GM19238 (cell line): Measurements from ENCODE around the gene ASCC3.
"Not testable (repeated sequence)": the region's sequence is repeated elsewhere in the genome, so short reads cannot be mapped to it uniquely, and the experiment has no call there.

Source experiments
- DNase-seq: peaks from one replicate; pipeline ENCODE4 v3.0.0; 2011; ENCODE audit warnings: low spot score; ENCODE audit not compliant: insufficient read length

Gene ASCC3

DNA sequence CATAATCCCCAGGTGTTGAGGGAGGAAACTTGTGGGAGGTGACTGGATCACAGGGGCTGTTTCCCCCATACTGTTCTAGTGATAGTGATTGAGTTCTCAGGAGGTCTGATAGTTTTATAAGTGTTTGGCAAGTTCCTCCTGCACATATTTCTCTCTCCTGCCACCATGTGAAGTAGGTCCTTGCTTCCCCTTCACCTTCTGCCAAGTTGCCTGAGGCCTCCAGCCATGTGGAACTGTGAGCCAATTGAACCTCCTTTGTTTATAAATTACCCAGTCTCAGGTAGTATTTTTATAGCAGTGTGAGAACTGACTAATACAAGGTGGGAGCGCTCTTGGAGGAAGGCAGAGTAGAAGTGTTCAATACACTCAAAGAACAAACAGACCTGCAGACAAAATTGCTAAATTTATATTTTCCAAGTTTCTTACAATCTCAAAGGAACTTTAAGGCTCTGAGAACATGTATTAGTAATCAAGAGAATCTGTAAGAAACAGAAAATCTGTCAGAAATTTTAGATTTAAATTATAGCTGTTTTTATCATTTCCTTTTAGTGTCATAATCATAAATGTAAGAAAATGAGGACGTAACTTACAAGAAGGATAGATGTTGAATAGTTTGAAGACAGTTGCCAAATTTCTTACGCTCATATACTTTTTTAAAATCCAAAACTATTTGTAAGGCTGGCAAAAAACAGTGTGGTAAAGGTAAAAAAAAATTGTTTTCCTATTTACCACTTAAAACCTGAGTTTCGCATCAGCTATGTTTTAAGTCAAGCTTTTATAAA lies 77.7 kb downstream of the ASCC3 start:
- no peak for DNase-seq

DNA sequence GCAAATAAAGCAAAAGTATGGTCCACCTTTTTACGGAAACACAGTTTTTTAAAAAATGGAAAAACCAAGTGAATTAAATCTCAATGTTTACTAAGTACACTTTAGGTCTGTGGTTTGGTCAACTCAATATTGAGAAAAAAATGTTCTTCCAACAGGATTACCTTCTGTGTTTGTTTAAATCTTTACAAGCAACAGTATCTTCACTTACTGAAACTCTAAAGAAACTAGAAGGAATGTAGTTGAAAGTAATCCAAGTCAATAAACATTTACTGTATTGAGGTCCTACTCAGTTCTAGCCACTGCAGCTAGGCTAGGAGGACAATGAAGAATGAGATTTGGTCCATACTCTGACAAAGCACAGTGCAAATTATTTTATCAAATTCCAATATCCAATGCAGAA lies 80.1 kb downstream of the ASCC3 start:
- no peak for DNase-seq

DNA sequence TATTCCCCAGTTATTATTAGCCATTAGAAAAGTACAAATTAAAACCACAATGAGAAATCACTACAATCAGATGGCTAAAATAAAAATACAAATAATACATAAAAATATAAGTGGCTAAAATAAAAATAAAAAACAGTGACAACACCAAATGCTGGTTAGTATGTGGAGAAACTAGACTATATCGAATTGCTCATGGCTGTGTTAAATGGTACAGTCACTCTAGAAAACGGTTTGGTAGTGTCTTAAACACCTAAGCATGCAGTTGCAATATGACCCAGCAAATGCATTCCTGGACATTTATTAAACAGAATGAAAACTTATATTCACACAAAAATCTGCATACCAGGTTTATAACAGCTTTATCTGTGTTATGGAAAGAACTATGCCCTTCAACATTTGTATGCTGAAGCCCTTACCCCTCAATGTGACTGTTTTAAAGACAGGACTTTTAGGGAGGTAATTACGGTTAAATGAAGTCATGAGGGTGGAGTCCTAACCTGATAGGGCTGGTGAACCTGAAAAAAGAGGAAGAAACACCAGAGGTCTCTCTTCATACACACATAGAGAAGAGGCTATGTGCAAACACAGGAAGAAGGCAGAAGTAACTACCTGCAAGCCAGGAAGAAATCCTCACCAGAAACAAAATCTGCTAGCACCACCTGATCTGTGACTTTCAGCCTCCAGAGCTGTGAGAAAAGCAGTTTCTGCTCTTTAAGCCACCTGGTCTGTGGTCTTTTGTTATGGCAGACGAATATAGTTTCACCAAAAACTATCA lies 84.9 kb downstream of the ASCC3 start:
- no peak for DNase-seq

GRCh38 chr6:100790084-100790483 lies 91.0 kb downstream of the ASCC3 start:
- no peak for DNase-seq

GRCh38 chr6:100785982-100786381 lies 95.1 kb downstream of the ASCC3 start:
- no peak for DNase-seq

DNA sequence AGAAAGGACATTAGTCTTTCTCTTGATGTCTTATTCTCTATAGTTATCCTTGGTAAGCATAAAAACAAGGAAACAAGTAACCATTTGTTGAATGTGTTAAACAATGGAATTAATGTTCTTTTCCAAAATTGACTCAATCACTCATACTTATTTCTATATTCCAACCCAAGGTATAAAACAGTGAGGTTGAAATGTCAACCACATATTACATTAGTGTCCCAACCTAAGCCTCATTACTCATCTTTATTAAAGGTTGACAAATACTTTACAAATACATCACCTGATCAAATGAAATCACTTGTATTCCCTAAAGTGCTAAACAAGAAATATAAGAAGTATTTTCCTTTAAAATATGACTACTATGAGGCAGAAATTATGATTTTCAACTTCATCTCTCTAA lies 100.5 kb downstream of the ASCC3 start:
- DNase-seq, result no peak

DNA sequence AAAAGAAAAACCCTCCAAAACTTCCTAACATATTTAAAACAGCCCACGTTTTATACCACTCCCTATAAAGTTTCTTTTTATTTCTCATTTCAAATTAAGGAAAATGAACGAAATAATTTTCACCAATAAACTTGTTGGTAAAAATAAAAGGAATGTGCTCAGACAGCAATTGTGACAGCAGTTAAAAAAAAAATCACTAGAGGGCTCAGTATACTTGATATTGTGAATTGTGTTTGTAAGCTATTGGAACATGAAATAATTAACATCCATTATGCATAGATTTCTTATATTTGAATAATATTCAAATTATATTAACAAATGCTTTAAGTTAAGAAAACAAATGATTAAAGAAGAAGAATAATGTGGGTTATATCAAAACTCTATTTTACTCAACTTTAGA lies 105.5 kb downstream of the ASCC3 start:
- no peak for DNase-seq

GRCh38 chr6:100774681-100775080 lies 106.4 kb downstream of the ASCC3 start:
- no peak for DNase-seq

DNA sequence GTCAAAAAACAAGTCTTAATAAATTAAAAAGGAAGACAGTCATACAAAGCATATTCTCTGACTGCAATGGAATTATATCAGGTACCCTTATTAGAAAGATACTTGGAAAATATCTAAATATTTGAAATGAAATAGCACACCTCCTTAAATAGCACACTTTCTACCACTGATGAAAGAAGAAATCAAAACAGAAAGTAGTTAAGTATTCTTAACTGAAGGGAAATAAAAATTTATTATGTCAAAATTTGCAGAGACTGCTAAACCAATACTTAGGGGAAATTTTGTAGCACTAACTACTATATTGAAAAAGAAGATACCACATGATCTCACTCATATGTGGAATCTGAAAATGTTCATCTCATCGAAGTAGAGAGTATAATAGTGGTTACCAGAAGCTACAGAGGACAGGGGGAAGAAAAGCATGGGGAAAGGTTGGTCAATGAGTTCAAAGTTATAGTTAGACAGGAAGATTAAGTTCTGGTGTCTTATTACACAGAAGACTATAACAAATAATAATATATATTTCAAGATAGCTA lies 112.2 kb downstream of the ASCC3 start:
- DNase-seq, result no peak

DNA sequence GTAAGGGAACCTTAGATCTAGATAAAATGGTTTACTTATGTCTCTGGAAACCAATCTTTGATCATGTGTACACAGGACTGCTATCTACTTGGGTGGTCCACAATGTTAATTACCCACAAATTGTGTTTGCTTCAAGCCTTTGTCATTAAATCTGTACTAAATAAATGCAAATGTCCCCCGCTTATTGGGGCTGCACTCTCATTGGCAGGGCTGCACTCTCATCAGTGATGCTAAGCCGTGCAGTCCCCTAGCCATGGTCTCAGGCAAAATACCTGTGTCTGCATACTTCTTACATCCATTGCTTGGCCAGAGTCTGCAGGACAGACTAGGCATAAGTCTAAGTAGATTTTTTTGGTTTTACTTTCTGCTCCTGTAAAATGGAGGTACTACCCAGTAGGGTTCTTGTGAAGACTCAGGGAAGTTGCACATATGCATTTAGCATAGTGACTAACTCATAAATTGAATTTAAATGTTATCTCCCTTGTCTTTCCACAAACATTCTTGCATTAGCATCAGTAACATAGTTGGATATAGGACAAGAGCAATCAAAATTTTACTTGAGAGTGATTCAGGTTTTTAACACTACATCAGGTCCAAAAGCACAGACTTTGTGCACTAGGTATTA lies 117.4 kb downstream of the ASCC3 start:
- DNase-seq, result no peak

- no peak for DNase-seq
Measured at GRCh38 chr6:100761841-100762240, 119.3 kb downstream of the ASCC3 start.

GRCh38 chr6:100758386-100758785 lies 122.7 kb downstream of the ASCC3 start:
- not testable (repeated sequence) for DNase-seq

GRCh38 chr6:100753421-100753820 lies 127.7 kb downstream of the ASCC3 start:
- no peak for DNase-seq

- no peak for DNase-seq
Measured at GRCh38 chr6:100751590-100751989, 129.5 kb downstream of the ASCC3 start.

DNA sequence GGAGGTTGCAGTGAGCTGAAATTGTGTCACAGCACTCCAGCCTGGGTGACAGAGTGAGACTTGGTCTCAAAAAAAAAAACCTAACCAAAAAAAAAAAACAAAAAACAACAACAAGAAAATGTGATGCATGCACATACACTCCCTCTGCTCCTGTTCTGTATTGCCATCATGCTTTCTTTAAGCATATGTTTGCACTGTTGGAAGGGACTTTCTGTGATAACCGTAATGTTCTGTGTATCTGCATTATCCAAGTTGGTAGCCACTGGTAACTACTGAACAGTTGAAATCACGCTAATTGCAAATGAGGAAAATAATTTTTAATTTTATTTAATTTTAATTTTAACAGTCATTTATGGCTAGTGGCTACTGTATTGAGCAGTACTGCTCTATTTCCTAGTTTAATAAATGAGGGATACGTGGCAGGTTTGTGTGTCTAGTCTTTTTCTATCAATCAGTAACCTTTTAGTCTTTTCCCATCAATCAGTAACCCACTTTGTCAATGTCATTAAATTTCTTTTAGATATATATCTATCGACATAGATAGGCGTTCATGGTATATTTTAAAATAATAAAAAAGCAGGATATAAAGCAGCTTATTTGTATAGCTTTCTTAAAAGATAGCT lies 135.6 kb downstream of the ASCC3 start:
- no peak for DNase-seq

- DNase-seq, result no peak
Measured at GRCh38 chr6:100740439-100740838, 140.7 kb downstream of the ASCC3 start.

- DNase-seq, result not testable (repeated sequence)
Measured at GRCh38 chr6:100737720-100738119, 143.4 kb downstream of the ASCC3 start.

DNA sequence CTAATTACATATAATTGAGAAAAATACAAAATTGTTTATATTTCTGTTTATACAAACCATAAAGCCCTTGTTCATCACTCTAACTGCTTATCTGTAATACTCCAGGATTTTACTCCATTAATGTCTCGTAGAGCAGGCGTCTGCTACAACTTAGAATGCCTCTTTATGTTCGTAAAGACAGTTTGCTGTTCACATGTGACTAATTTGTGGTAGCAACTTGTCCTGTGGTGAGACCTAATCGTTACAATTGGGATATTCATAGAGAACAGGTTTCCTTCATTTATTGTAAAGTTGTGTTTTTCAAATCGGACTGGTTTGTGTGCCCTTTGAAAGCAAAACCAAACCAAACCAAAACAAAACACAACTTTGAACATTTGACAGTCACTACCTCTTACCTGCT lies 149.7 kb downstream of the ASCC3 start:
- no peak for DNase-seq

GRCh38 chr6:100730001-100730980 lies 150.8 kb downstream of the ASCC3 start:
- DNase-seq, result no peak

- no peak for DNase-seq
Measured at GRCh38 chr6:100726666-100727065, 154.5 kb downstream of the ASCC3 start.
